Tibial artery (tissue), 4 donors: ENCODE results near the gene KCTD19.

Experiments
- DNase-seq, 2 donors: peaks; one replicate each; pipeline ENCODE4 v3.0.0-alpha.2; 2019
- H3K27ac ChIP-seq, 2 donors: fragments of 200-600 bp; sonication (generic) in 1 of 2; 1 replicate in 1 of 2; 2 replicates in 1 of 2; pipeline ENCODE4 v1.5.1; 2018 to 2019; ENCODE audit warnings: mild to moderate bottlenecking in 1 of 2
- H3K27me3 ChIP-seq, 2 donors: fragments of 200-600 bp; sonication (generic) in 1 of 2; one replicate each; pipeline versions ENCODE4 v1.5.1 to v1.6.0; 2016 to 2019
- H3K36me3 ChIP-seq, 3 donors: fragments of 200-600 bp; sonication (generic) in 2 of 3; one replicate each; pipeline ENCODE4 v1.5.1; 2016 to 2019; ENCODE audit warnings: mild to moderate bottlenecking in 2 of 3
- H3K4me1 ChIP-seq, 4 donors: fragments of 200-600 bp; sonication (generic) in 2 of 4; 1 replicate in 3 of 4; 2 replicates in 1 of 4; pipeline ENCODE4 v1.5.1; 2016 to 2019
- H3K4me3 ChIP-seq, 2 donors: fragments of 200-600 bp; sonication (generic) in 1 of 2; 1 replicate in 1 of 2; 2 replicates in 1 of 2; pipeline ENCODE4 v1.5.1; 2018 to 2019; ENCODE audit warnings: mild to moderate bottlenecking in 2 of 2
- H3K9me3 ChIP-seq, 3 donors: fragments of 200-600 bp; sonication (generic) in 1 of 3; one replicate each; pipeline ENCODE4 v1.5.1; 2016 to 2019
- CTCF ChIP-seq, 2 experiments: fragments of 200-600 bp in 1 of 2; fragments of 450-650 bp in 1 of 2; IDR thresholded peaks; one replicate each; pipeline ENCODE4 v1.5.1; 2017 to 2019; ENCODE audit warnings: antibody characterized with exemption in 2 of 2, mild to moderate bottlenecking in 1 of 2, moderate library complexity in 1 of 2
- intact Hi-C: fragments of 100-400 bp; cut with DNase I; formaldehyde crosslinking; loops from one replicate; pipeline ENCODE4 v1.15.0; 2023; ENCODE audit warnings: low total_unique reads

Gene KCTD19

GRCh38 chr16:67333315-67333714 is 6.8 kb upstream of the KCTD19 start:
- Histone ChIP-seq H3K27me3 (peaks cover 0 to 7% of the 10 kb centered on the region in 2 donors), H3K4me3 (no peak overlapping the region), H3K36me3 (no peaks in the 10 kb centered on the region), H3K9me3 (no peaks in the 10 kb centered on the region), H3K27ac (no peak overlapping the region), H3K4me1 (no peaks in the 10 kb centered on the region)
- DNase-seq, result no peak
- TF ChIP-seq CTCF (IDR thresholded peaks at IDR 0.05), result no peak
- intact Hi-C loops, result no loop called here

- Histone ChIP-seq H3K9me3 (no peaks in the 10 kb centered on the region), H3K4me3 (no peak overlapping the region), H3K27ac (no peak overlapping the region), H3K27me3 (peaks cover 0 to 22% of the 10 kb centered on the region in 2 donors), H3K36me3 (no peaks in the 10 kb centered on the region), H3K4me1 (peaks cover 0 to 11% (median 8%) of the 10 kb centered on the region in 4 donors)
- intact Hi-C loops, result no loop called here
- no peak for TF ChIP-seq CTCF (IDR thresholded peaks at IDR 0.05)
- no peak for DNase-seq
These were observed 3.4 kb upstream of the KCTD19 start for GRCh38 chr16:67329901-67330300.

GRCh38 chr16:67327743-67328142 is 1.2 kb upstream of the KCTD19 start:
- no peak overlapping the region for H3K27ac ChIP-seq
- peaks cover 0 to 11% (median 8%) of the 10 kb centered on the region in 4 donors for H3K4me1 ChIP-seq
- intact Hi-C loops, result no loop called here
- no peak for DNase-seq
- H3K4me3 ChIP-seq, result no peak overlapping the region
- H3K36me3 ChIP-seq, result no peaks in the 10 kb centered on the region
- no peak for TF ChIP-seq CTCF (IDR thresholded peaks at IDR 0.05)
- H3K9me3 ChIP-seq, result no peaks in the 10 kb centered on the region
- peaks cover 0 to 24% of the 10 kb centered on the region in 2 donors for H3K27me3 ChIP-seq

GRCh38 chr16:67326115-67326471 is 448 bp downstream of the KCTD19 start:
- no peaks in the 10 kb centered on the region for H3K9me3 ChIP-seq
- no peak for DNase-seq
- TF ChIP-seq CTCF (IDR thresholded peaks at IDR 0.05), result no peak
- H3K36me3 ChIP-seq, result no peaks in the 10 kb centered on the region
- intact Hi-C loops, result no loop called here
- no peak overlapping the region for H3K27ac ChIP-seq
- H3K4me3 ChIP-seq, result peak overlapping the region; percentile 34 to 40
- peaks cover 0 to 11% (median 8%) of the 10 kb centered on the region in 4 donors for H3K4me1 ChIP-seq
- H3K27me3 ChIP-seq, result peaks cover 0 to 29% of the 10 kb centered on the region in 2 donors

GRCh38 chr16:67317853-67318252 is 8.7 kb downstream of the KCTD19 start:
- H3K9me3 ChIP-seq, result no peaks in the 10 kb centered on the region
- no peak for TF ChIP-seq CTCF (IDR thresholded peaks at IDR 0.05)

GRCh38 chr16:67312719-67313118 is 13.8 kb downstream of the KCTD19 start:
- no peak overlapping the region for H3K4me3 ChIP-seq

More at GRCh38 chr16:67317853-67318252, 8.7 kb downstream of the KCTD19 start:
- H3K4me3 ChIP-seq, result no peak overlapping the region
- no peak for DNase-seq
- H3K4me1 ChIP-seq, result no peaks in the 10 kb centered on the region
- H3K27ac ChIP-seq, result no peak overlapping the region
- intact Hi-C loops, result no loop called here
- H3K36me3 ChIP-seq, result no peaks in the 10 kb centered on the region
- H3K27me3 ChIP-seq, result peaks cover 0 to 34% of the 10 kb centered on the region in 2 donors

More at GRCh38 chr16:67312719-67313118, 13.8 kb downstream of the KCTD19 start:
- no peak overlapping the region for H3K27ac ChIP-seq
- intact Hi-C loops, result no loop called here
- H3K36me3 ChIP-seq, result no peaks in the 10 kb centered on the region
- H3K4me1 ChIP-seq, result no peaks in the 10 kb centered on the region
- no peak for DNase-seq
- H3K9me3 ChIP-seq, result no peaks in the 10 kb centered on the region
- no peak for TF ChIP-seq CTCF (IDR thresholded peaks at IDR 0.05)
- H3K27me3 ChIP-seq, result peaks cover 0 to 9% of the 10 kb centered on the region in 2 donors
